PC-9 (cell line): ENCODE data around the gene DNAJB14. TPM values are rescaled to one million over a fixed set of nuclear protein-coding genes. Genes with fewer than 3 reads are reported as not detected.

Source experiments
- BruUV-seq: library from RNA; stranded (reverse); fragments of 400-500 nt; replicated peaks from 2 replicates; lab custom pipeline; 2021; lab: Mats Ljungman, UMichigan
- CTCF ChIA-PET: fragments of 300-600 bp; sonication (Branson Sonifier 250); formaldehyde crosslinking; loops from one replicate; lab custom pipeline; 2022; ENCODE audit warnings: antibody characterized with exemption; lab: Charles Lee
- POLR2A ChIA-PET: fragments of 300-600 bp; sonication (Branson Sonifier 250); formaldehyde crosslinking; loops from one replicate; lab custom pipeline; 2022; ENCODE audit warnings: antibody characterized with exemption; ENCODE audit not compliant: unreplicated experiment; lab: Charles Lee
- DNase-seq, 2 experiments: peaks; one replicate each; pipeline versions ENCODE4 v3.0.0 to v3.0.0-alpha.2; 2015 to 2022; ENCODE audit warnings: mixed read lengths in 1 of 2
- H2AFZ ChIP-seq: fragments of 200-600 bp; sonication (generic); 2 replicates; pipeline ENCODE4 v1.8.1; 2017; ENCODE audit warnings: antibody characterized with exemption
- H3F3A ChIP-seq: fragments of 200-600 bp; sonication (generic); 2 replicates; pipeline ENCODE4 v1.8.1; 2017; ENCODE audit warnings: antibody characterized with exemption, mild to moderate bottlenecking, low read depth; ENCODE audit not compliant: insufficient read depth
- H3K27ac ChIP-seq: fragments of 200-600 bp; sonication (generic); 2 replicates; pipeline ENCODE4 v1.6.1; 2016; ENCODE audit warnings: mixed run types
- H3K27me3 ChIP-seq: fragments of 200-600 bp; sonication (generic); 2 replicates; pipeline ENCODE4 v1.6.1; 2016; ENCODE audit warnings: low read depth, mixed run types; ENCODE audit not compliant: insufficient read depth
- H3K36me3 ChIP-seq: fragments of 200-600 bp; sonication (generic); 2 replicates; pipeline ENCODE4 v1.6.1; 2016; ENCODE audit warnings: low read depth, mixed run types
- H3K4me1 ChIP-seq: fragments of 200-600 bp; sonication (generic); replicated peaks from 2 replicates; pipeline ENCODE4 v1.6.1; 2016; ENCODE audit warnings: mixed run types; ENCODE audit not compliant: insufficient read depth
- H3K4me2 ChIP-seq: fragments of 200-600 bp; sonication (generic); 2 replicates; pipeline ENCODE4 v1.6.1; 2017; ENCODE audit warnings: mixed run types
- H3K4me3 ChIP-seq: fragments of 200-600 bp; sonication (generic); 2 replicates; pipeline ENCODE4 v1.6.1; 2016; ENCODE audit warnings: mixed run types
- H3K79me2 ChIP-seq: fragments of 200-600 bp; sonication (generic); 2 replicates; pipeline ENCODE4 v1.6.1; 2017; ENCODE audit warnings: low read depth, mixed run types
- H3K9me2 ChIP-seq: fragments of 200-600 bp; sonication (generic); 2 replicates; pipeline ENCODE4 v1.8.1; 2017; ENCODE audit warnings: mild to moderate bottlenecking; ENCODE audit not compliant: insufficient read depth
- H3K9me3 ChIP-seq: fragments of 200-600 bp; sonication (generic); 2 replicates; pipeline ENCODE4 v1.8.1; 2016; ENCODE audit warnings: low read depth; ENCODE audit not compliant: insufficient read depth
- H4K20me1 ChIP-seq: fragments of 200-600 bp; sonication (generic); 2 replicates; pipeline ENCODE4 v1.8.1; 2017; ENCODE audit not compliant: insufficient read depth
- CTCF ChIP-seq: fragments of 200-600 bp; sonication (generic); conservative IDR thresholded peaks from 2 replicates; pipeline ENCODE4 v1.6.1; 2017; ENCODE audit warnings: mixed run types, antibody characterized with exemption, mild to moderate bottlenecking, moderate library complexity
- EZH2 ChIP-seq: fragments of 200-600 bp; sonication (generic); IDR thresholded peaks from 2 replicates; pipeline ENCODE4 v1.8.0; 2017; ENCODE audit warnings: antibody characterized with exemption, low read depth
- intact Hi-C: fragments of 100-400 bp; cut with micrococcal nuclease; formaldehyde crosslinking; loops from one replicate; pipeline ENCODE4 v1.10.0; 2022; ENCODE audit not compliant: unreplicated experiment
- total RNA-seq: library from RNA; stranded (reverse); gene quantifications from 2 replicates; pipeline ENCODE4 v1.2.3, GENCODE V29; 2021

The DNAJB14 gene
- total RNA-seq, 1 experiment from 2014 or later, result 28.6 TPM

GRCh38 chr4:99927566-99927965 is 18.9 kb downstream of the DNAJB14 start:
- ChIA-PET POLR2A (interaction anchor here (0.7 kb wide), 1 partner anchor 21 kb away, joined by 4 read pairs; no protein-coding TSS in a partner anchor), CTCF (no interaction called here)
- Histone ChIP-seq H3K36me3 (0 out of 2 replicates have a peak, but pooled peaks cover 7% of the 10 kb centered on the region), H3K79me2 (peaks cover 39% of the 10 kb centered on the region), H2AFZ (no peak overlapping the region), H3K27ac (no peak overlapping the region), H3K4me2 (no peak overlapping the region), H3K27me3 (no peaks in the 10 kb centered on the region), H3K4me3 (no peak overlapping the region), H3K9me2 (no peaks in the 10 kb centered on the region), H3K9me3 (no peaks in the 10 kb centered on the region), H3F3A (no peaks in the 10 kb centered on the region), H4K20me1 (peaks cover 7% of the 10 kb centered on the region), H3K4me1 (no peaks in the 10 kb centered on the region)
- DNase-seq, result no peak
- TF ChIP-seq CTCF (no peak), EZH2 (no peak)
- intact Hi-C loops, result no loop called here
- BruUV-seq, result no TSS peak

- H3K79me2 ChIP-seq, result peaks cover 7% of the 10 kb centered on the region; the same call in 1 of the 2 replicates
- DNase-seq, result no peak
- no peak overlapping the region for H3K4me2 ChIP-seq
- ChIA-PET CTCF (no interaction called here), POLR2A (no interaction called here)
- H3K36me3 ChIP-seq, result peaks cover 18% of the 10 kb centered on the region; the same call in 1 of the 2 replicates
- no peaks in the 10 kb centered on the region for H3K9me3 ChIP-seq
- BruUV-seq, result no TSS peak
- TF ChIP-seq CTCF, result no peak
- no peak for TF ChIP-seq EZH2
- intact Hi-C loops, result no loop called here
- H3K27me3 ChIP-seq, result no peaks in the 10 kb centered on the region
- H3F3A ChIP-seq, result no peaks in the 10 kb centered on the region
- H3K27ac ChIP-seq, result no peak overlapping the region
- H2AFZ ChIP-seq, result no peak overlapping the region
- no peaks in the 10 kb centered on the region for H3K4me1 ChIP-seq
- no peak overlapping the region for H3K4me3 ChIP-seq
- peaks cover 5% of the 10 kb centered on the region; the same call in 1 of the 2 replicates for H4K20me1 ChIP-seq
- no peaks in the 10 kb centered on the region for H3K9me2 ChIP-seq
Observed at GRCh38 chr4:99921174-99921573, 25.2 kb downstream of the DNAJB14 start.

- Histone ChIP-seq H3K4me1 (no peaks in the 10 kb centered on the region), H3K9me3 (no peaks in the 10 kb centered on the region), H3K4me2 (no peak overlapping the region), H3K4me3 (no peak overlapping the region), H3K9me2 (no peaks in the 10 kb centered on the region), H3K27me3 (no peaks in the 10 kb centered on the region), H3F3A (no peaks in the 10 kb centered on the region), H4K20me1 (peaks cover 5% of the 10 kb centered on the region; the same call in 1 of the 2 replicates), H3K36me3 (peaks cover 25% of the 10 kb centered on the region; the same call in 1 of the 2 replicates), H2AFZ (no peak overlapping the region), H3K27ac (no peak overlapping the region), H3K79me2 (no peaks in the 10 kb centered on the region)
- TF ChIP-seq EZH2 (no peak), CTCF (no peak)
- BruUV-seq, result no TSS peak
- intact Hi-C loops, result no loop called here
- DNase-seq, result no peak
- CTCF ChIA-PET, result no interaction called here
- POLR2A ChIA-PET, result no interaction called here
Observed at GRCh38 chr4:99918656-99919055, 27.8 kb downstream of the DNAJB14 start.
